PC-3 (cell line): ENCODE measurements around the gene ADK. TPM values are rescaled to one million over a fixed set of nuclear protein-coding genes. Genes with fewer than 3 reads are reported as not detected.
"Not testable (repeated sequence)": the region's sequence is repeated elsewhere in the genome, so short reads cannot be mapped to it uniquely, and the experiment has no call there.

Experiments
- ATAC-seq: fragments of 200-7000 bp; cut with Tn5 transposase; 2 replicates; pipeline ENCODE4 v1.9.1; 2020; ENCODE audit warnings: mild to moderate bottlenecking, moderate library complexity
- BruUV-seq: library from RNA; stranded (reverse); fragments of 400-500 nt; replicated peaks from 2 replicates; lab custom pipeline; 2021; lab: Mats Ljungman, UMichigan
- CTCF ChIA-PET: fragments of 300-600 bp; sonication (Branson Sonifier 250); formaldehyde crosslinking; loops from one replicate; lab custom pipeline; 2022; ENCODE audit warnings: antibody characterized with exemption; lab: Charles Lee
- POLR2A ChIA-PET: fragments of 300-600 bp; sonication (Branson Sonifier 250); formaldehyde crosslinking; loops from one replicate; lab custom pipeline; 2022; ENCODE audit warnings: antibody characterized with exemption; ENCODE audit not compliant: unreplicated experiment; lab: Charles Lee
- DNase-seq: peaks from one replicate; pipeline ENCODE4 v3.0.0-alpha.2; 2015
- H2AFZ ChIP-seq: fragments of 300-600 bp; sonication (generic); 2 replicates; pipeline ENCODE4 v1.6.0; 2016; ENCODE audit warnings: antibody characterized with exemption, low read length
- H3F3A ChIP-seq: fragments of 300-600 bp; sonication (generic); one replicate; pipeline ENCODE4 v1.6.0; 2017; ENCODE audit warnings: antibody characterized with exemption, low read length, control low read depth, mild to moderate bottlenecking; ENCODE audit not compliant: unreplicated experiment
- H3K27ac ChIP-seq: fragments of 300-600 bp; sonication (generic); 2 replicates; pipeline ENCODE4 v1.5.1; 2016; ENCODE audit warnings: mild to moderate bottlenecking, low read length
- H3K27me3 ChIP-seq: fragments of 300-600 bp; sonication (generic); 2 replicates; pipeline ENCODE4 v1.6.1; 2016; ENCODE audit warnings: low read length, mixed read lengths
- H3K36me3 ChIP-seq: fragments of 300-600 bp; sonication (generic); 2 replicates; pipeline ENCODE4 v1.6.1; 2016; ENCODE audit warnings: low read depth, mixed run types, low read length, mixed read lengths
- H3K4me1 ChIP-seq: fragments of 300-600 bp; sonication (generic); 2 replicates; pipeline ENCODE4 v1.5.1; 2016; ENCODE audit warnings: low read length; ENCODE audit not compliant: insufficient read depth
- H3K4me2 ChIP-seq: fragments of 300-600 bp; sonication (generic); 2 replicates; pipeline ENCODE4 v1.6.0; 2016; ENCODE audit warnings: low read length
- H3K4me3 ChIP-seq: fragments of 300-600 bp; sonication (generic); 2 replicates; pipeline ENCODE4 v1.5.1; 2016; ENCODE audit warnings: mild to moderate bottlenecking, low read length, mixed read lengths
- H3K79me2 ChIP-seq: fragments of 300-600 bp; sonication (generic); 2 replicates; pipeline ENCODE4 v1.6.1; 2017; ENCODE audit warnings: low read length, mixed read lengths
- H3K9ac ChIP-seq: fragments of 300-600 bp; sonication (generic); 2 replicates; pipeline ENCODE4 v1.6.0; 2016; ENCODE audit warnings: mild to moderate bottlenecking, low read length
- H3K9me2 ChIP-seq: fragments of 300-600 bp; sonication (generic); replicated peaks from 2 replicates; pipeline ENCODE4 v1.6.1; 2016; ENCODE audit warnings: mixed run types, low read length, mixed read lengths
- H3K9me3 ChIP-seq: fragments of 300-600 bp; sonication (generic); 2 replicates; pipeline ENCODE4 v1.6.1; 2016; ENCODE audit warnings: low read length, mixed read lengths
- H4K20me1 ChIP-seq: fragments of 300-600 bp; sonication (generic); 2 replicates; pipeline ENCODE4 v1.6.1; 2016; ENCODE audit warnings: low read length, mixed read lengths
- EZH2 ChIP-seq: fragments of 300-600 bp; sonication (generic); IDR thresholded peaks from one replicate; pipeline ENCODE4 v1.6.1; 2017; ENCODE audit warnings: antibody characterized with exemption, mild to moderate bottlenecking, low read length; ENCODE audit not compliant: unreplicated experiment
- EZH2phosphoT487 ChIP-seq: fragments of 300-600 bp; sonication (generic); IDR thresholded peaks from 2 replicates; pipeline ENCODE4 v1.6.1; 2018; ENCODE audit warnings: mild to moderate bottlenecking, antibody characterized with exemption, low read length, borderline replicate concordance
- intact Hi-C: fragments of 100-400 bp; cut with micrococcal nuclease; formaldehyde crosslinking; loops from 2 replicates; pipeline ENCODE4 v1.9.0; 2023
- total RNA-seq: library from RNA; depleted of rRNA; stranded (reverse); fragments of >200 nt; gene quantifications from 2 replicates; pipeline ENCODE4 v1.2.3, GENCODE V29; 2014
- TF ChIP-seq, protein P1 (sequence below): fragments of 300-600 bp; sonication (generic); conservative IDR thresholded peaks from 2 replicates; pipeline ENCODE4 v1.5.1; 2017; ENCODE audit warnings: antibody characterized with exemption, low read depth, mild to moderate bottlenecking, low read length

The ADK gene
- total RNA-seq, 1 experiment from 2014 or later: 256 TPM

DNA sequence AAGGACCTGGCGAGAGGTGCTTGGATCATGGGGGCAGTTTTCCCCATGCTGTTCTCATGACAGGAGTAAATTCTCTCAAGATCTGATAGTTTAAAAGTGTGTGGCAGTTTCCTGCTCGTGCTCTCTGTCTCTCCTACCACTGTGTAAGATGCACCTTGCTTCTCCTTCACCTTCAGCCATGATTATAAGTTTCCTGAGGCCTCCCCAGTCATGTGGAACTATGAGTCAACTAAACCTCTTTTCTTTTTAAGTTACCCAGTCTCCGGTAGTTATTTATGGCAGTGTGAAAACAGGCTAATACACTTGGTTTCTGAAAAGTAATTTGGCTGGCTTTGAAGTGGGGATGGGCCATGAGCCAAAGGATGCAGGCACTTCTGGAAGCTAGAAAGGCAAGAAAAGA is 407.4 kb downstream of the ADK start:
- no peak overlapping the region for H3K4me2 ChIP-seq
- intact Hi-C loops: no loop called here

DNA sequence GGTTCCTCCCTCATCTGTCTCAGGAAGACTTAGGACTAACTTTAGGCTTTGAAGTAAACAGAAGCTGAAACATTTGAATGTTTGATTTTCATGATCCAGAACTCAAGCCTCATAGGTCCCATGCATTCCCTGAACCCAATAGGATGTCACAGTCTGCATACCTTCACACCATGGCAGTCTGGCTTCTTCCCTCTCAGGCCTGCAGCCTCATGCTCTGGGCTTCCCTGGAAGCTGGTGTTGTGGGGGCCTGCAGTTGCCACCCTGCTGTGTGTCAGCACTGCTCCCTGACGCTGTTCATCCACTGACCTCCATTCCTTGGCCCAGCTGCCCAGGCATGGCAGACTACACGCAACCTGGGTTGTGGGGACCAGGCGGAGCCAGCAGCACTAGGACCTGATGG is 407.9 kb downstream of the ADK start:
- Histone ChIP-seq H3K4me3 (no peak overlapping the region), H3K4me1 (no peaks in the 10 kb centered on the region), H3K9ac (no peak overlapping the region), H3K9me3 (no peaks in the 10 kb centered on the region), H4K20me1 (no peaks in the 10 kb centered on the region), H3K27ac (no peak overlapping the region), H3F3A (no peaks in the 10 kb centered on the region), H2AFZ (no peak overlapping the region), H3K27me3 (no peaks in the 10 kb centered on the region), H3K9me2 (no peaks in the 10 kb centered on the region), H3K79me2 (no peaks in the 10 kb centered on the region), H3K36me3 (0 out of 2 replicates have a peak, but pooled peaks cover 3% of the 10 kb centered on the region), H3K4me2 (no peak overlapping the region)
- BruUV-seq: no TSS peak
- intact Hi-C loops: no loop called here
- POLR2A ChIA-PET: no interaction called here
- no peak for ATAC-seq
- no peak for DNase-seq
- TF ChIP-seq EZH2phosphoT487: no peak
- TF ChIP-seq, protein P1, sequence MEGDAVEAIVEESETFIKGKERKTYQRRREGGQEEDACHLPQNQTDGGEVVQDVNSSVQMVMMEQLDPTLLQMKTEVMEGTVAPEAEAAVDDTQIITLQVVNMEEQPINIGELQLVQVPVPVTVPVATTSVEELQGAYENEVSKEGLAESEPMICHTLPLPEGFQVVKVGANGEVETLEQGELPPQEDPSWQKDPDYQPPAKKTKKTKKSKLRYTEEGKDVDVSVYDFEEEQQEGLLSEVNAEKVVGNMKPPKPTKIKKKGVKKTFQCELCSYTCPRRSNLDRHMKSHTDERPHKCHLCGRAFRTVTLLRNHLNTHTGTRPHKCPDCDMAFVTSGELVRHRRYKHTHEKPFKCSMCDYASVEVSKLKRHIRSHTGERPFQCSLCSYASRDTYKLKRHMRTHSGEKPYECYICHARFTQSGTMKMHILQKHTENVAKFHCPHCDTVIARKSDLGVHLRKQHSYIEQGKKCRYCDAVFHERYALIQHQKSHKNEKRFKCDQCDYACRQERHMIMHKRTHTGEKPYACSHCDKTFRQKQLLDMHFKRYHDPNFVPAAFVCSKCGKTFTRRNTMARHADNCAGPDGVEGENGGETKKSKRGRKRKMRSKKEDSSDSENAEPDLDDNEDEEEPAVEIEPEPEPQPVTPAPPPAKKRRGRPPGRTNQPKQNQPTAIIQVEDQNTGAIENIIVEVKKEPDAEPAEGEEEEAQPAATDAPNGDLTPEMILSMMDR: no peak
- TF ChIP-seq EZH2: no peak
- CTCF ChIA-PET: no interaction called here

More for the DNA sequence above, 407.4 kb downstream of the ADK start:
- ATAC-seq (no peak), DNase-seq (no peak)
- POLR2A ChIA-PET: no interaction called here
- Histone ChIP-seq H3K4me1 (no peaks in the 10 kb centered on the region), H3K27me3 (no peaks in the 10 kb centered on the region), H3K4me3 (no peak overlapping the region), H2AFZ (no peak overlapping the region), H3K27ac (no peak overlapping the region), H3K9ac (no peak overlapping the region), H3K36me3 (0 out of 2 replicates have a peak, but pooled peaks cover 3% of the 10 kb centered on the region), H4K20me1 (no peaks in the 10 kb centered on the region), H3K9me3 (no peaks in the 10 kb centered on the region), H3K9me2 (no peaks in the 10 kb centered on the region), H3K79me2 (no peaks in the 10 kb centered on the region), H3F3A (no peaks in the 10 kb centered on the region)
- CTCF ChIA-PET: no interaction called here
- no peak for TF ChIP-seq EZH2phosphoT487
- TF ChIP-seq, protein P1: no peak
- no peak for TF ChIP-seq EZH2
- BruUV-seq: no TSS peak

GRCh38 chr10:74568896-74569295 is 417.9 kb downstream of the ADK start:
- H3K9me3 ChIP-seq, H3K4me2 ChIP-seq, intact Hi-C loops, H3K9me2 ChIP-seq, POLR2A ChIA-PET, CTCF ChIA-PET, H4K20me1 ChIP-seq, H3K79me2 ChIP-seq, H3K4me3 ChIP-seq, H2AFZ ChIP-seq, H3K27me3 ChIP-seq, H3K36me3 ChIP-seq, ATAC-seq, H3F3A ChIP-seq, DNase-seq, H3K4me1 ChIP-seq, H3K27ac ChIP-seq, H3K9ac ChIP-seq, BruUV-seq: not testable (repeated sequence)

DNA sequence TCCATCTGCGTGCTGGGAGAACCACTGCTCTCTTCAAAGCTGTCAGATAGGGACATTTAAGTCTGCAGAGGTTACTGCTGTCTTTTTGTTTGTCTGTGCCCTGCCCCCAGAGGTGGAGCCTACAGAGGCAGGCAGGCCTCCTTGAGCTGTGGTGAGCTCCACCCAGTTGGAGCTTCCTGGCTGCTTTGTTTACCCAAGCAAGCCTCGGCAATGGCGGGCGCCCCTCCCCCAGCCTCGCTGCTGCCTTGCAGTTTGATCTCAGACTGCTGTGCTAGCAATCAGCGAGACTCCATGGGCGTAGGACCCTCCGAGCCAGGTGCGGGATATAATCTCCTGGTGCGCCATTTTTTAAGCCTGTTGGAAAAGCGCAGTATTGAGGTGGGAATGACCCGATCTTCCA is 422.5 kb downstream of the ADK start:
- CTCF ChIA-PET, H3K9me2 ChIP-seq, H3K36me3 ChIP-seq, DNase-seq, H3K27ac ChIP-seq, H4K20me1 ChIP-seq, H2AFZ ChIP-seq, ATAC-seq, H3K79me2 ChIP-seq, H3F3A ChIP-seq, H3K4me3 ChIP-seq, H3K4me1 ChIP-seq, H3K4me2 ChIP-seq, intact Hi-C loops, H3K9me3 ChIP-seq, H3K9ac ChIP-seq, H3K27me3 ChIP-seq, BruUV-seq: not testable (repeated sequence)
- POLR2A ChIA-PET: interaction anchor here (0.6 kb wide), 1 partner anchor 25 kb away, joined by 6 read pairs; no protein-coding TSS in a partner anchor
